GM18511 (cell line): ENCODE results near the gene CD46.

Experiments
- ATAC-seq: cut with Tn5 transposase; IDR thresholded peaks from one replicate; pipeline ENCODE4 v1.9.1; 2021; ENCODE audit warnings: mild to moderate bottlenecking, moderate library complexity; ENCODE audit not compliant: unreplicated experiment

CD46 gene

DNA sequence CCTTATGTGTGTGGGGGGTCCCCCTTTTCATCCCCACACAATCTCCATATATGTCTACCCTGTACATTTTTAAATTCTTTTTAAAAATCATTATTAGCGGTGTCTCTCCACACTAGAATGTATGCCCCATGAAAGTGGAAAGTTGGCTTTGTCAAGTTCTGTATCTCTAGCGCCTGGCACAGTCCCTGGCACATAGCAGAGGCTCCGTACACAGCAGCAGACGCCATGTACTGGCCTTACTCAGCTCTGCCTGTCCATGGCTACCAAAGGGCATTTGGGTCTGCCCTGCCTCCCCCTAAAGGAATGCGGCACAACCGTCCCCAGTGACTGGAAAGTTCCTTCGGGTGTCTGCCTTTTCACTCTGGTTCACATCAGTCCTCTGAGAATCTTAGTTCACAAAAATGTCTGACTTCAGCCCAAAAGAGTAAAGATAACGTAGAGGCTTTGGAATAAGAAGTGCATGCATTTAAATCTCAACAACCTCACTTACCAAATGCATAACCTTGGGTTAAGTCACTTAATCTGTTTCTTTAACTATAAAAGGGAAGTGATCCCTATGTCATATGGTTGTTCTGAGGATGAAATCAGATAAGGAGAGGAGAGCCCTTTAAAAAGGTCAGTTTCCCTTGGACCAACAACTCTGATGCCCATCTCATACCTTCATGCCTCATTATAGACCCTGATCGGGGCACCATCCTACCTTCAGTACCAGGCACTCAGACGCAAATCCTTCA, 61.1 kb downstream of the CD46 start:
- no peak for ATAC-seq

DNA sequence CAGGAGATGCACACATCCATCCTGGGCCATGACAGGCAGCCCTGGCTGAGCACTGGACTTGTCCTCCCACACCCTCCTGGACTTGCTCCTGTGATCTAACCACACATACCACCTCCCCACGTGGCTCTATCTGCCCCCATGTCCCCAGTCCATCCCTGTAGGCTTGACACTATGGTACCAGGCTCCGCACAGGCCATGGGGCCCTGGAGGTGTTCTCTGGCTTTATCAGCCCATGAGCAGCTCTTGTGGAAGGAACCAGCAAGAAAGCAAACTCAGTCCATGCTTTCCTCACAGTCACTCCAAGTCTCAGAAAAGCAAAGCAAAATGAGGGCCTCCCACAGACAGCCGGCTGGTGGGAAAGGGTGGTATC, 61.6 kb downstream of the CD46 start:
- no peak for ATAC-seq

DNA sequence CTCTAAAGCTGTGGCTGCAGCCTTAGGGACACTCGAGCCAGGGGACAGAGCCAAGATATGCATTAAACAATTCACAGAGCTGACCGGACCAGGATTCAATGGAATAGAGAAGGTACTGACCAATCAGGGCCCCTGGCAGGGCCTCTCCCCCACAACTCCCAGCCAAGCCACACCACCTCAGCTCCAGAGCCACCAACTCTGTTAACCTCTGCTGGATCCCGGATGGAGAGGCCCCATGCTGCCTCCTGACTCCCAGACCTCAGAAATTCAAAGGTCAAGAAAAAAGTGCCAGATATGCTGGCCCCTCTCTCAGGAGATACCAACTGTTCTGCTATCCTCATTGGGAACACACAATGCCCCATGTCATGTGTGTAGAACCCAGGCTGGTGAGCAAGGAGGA, 62.1 kb downstream of the CD46 start:
- ATAC-seq = no peak

DNA sequence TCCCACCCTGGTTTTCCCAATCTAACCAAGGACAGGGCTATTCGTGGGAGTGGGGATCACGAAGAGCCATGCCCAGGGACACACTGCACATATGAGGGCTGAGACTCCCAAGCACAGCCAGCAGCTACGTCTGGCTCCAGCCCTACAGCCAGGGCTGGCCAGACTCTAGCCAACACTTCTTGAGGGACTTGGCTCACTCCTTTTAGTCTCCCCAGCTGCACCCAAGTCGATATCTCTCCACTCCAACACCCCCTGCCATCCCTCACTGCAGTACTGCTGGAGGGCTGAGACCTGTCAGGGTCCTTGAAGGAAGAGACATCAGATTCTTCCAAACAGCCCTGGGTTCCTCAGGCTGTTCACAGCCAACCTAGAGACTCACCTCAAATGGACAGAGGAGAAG, 62.6 kb downstream of the CD46 start:
- no peak for ATAC-seq

DNA sequence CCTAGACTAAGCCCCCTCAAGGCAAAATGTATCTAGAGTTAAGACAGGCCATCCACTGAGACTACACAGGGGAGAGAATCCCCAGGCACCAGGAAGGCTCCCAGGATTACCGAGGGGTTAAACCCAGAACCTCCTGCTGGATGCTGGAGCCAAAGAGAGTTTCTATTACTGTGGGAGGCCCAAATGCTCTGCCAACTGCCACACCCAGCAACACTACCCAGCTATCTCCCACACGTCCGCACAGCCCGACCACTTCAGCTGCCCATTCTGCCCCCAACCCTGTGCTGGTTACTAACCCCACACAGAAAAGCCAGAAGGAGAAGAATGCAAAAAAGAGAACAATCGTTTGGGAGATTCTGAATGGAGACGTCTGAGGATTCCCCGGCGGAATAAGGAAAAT, 63.6 kb downstream of the CD46 start:
- ATAC-seq = no peak

DNA sequence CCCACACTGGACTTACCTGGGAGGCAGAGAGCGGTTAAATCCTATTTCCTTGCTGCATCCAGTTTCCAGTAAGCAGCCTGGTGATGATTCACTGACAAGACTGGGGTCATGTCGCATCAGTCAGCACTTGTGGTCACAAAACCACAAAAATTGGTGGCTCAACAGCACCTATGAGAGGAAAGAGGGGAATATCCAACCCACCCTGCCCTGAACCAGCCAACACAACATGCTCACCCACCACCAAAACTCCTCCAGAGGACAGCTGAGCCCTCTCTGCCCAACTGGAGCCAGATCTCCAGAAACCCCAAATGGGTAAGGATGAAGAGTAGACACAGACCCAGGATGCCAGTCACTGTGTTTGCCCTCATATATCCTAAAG, 64.0 kb downstream of the CD46 start:
- ATAC-seq = no peak

DNA sequence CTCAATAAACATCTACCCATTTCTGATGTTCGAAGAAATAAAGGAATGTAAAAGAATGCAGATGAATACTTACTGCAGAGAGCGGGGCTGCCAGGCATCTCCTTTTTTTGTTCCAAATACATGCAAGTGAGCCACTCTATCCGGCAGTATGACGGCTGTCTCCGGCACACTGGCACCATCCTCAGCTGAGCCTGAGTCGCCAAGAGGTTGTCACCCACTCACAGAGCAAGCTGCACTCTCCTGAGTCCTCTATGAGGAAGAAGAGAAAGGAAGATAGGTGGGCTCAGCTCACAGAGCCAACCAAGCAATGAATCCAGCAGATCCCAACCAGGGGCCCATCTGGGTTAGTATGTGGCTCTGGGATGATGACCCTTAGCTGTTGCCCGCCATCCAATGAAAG, 65.3 kb downstream of the CD46 start:
- ATAC-seq = no peak

DNA sequence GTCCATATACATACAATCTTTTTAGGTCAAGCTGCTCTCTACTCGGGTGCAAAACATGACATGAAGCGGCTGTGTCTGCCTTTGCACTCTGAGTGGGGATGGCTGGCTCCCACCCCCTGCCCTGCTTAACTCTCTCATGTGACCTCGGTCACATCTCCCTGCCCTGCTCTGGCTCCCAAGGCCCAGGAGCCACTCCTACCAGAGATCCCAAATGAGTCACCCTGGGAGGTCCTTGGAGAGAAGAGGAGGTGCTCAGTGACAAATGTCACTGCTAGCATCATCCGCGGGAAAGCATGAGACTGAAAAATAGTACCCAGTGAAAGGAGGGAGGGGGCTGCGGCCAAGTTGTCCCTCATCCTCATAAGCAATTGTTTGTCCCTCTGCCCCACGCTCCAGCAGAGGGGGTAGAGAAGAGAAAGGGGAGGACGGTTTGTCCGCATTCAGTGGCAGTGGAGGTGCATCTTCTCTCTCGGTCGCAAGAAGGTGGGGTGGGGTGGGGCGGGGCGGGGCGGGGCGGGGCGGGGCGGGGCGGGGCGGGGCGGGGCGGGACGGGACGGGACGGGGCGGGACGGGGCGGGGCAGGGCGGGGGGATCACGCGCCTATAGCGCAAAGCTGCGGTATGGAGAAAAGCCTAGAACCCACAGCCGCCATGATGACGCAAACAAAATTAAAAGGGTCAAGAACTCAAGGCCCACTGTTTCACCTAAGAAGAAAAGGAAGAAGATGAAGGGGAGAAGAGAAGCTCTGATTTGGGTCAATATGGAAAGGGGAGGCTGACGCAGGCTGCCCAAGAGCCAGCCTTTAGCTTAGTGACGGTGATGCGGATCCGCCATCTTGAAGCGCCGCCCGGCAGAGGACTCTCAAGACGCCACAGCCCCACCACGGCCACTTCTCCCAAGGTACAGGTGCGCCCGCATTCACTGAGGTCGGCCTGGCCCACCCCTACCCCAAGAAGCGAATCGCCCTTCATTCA, 66.2 kb downstream of the CD46 start:
- no peak for ATAC-seq

DNA sequence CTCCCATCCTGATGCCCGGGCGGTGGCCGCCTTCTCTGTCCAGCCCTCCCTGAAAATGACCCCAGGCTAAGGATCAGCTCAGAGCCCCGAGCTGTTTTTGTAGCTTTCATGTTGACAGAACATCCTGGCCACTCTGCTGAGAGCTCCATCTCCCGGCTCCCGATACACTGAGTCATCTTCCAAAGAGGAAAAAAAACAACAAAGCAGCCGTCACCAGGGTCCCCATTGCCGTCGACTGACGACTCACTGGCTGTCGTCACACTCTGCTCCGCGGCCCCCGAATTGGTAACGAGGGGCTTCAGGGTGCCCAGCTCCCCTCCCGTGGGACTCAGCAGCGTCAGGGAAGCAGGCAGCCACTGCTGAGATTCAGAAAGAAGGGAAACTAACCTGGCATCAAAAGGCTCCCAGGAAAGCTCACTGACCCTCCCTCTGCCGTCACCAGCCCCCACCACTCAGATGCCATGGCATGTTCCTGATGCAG, 67.2 kb downstream of the CD46 start:
- no peak for ATAC-seq

DNA sequence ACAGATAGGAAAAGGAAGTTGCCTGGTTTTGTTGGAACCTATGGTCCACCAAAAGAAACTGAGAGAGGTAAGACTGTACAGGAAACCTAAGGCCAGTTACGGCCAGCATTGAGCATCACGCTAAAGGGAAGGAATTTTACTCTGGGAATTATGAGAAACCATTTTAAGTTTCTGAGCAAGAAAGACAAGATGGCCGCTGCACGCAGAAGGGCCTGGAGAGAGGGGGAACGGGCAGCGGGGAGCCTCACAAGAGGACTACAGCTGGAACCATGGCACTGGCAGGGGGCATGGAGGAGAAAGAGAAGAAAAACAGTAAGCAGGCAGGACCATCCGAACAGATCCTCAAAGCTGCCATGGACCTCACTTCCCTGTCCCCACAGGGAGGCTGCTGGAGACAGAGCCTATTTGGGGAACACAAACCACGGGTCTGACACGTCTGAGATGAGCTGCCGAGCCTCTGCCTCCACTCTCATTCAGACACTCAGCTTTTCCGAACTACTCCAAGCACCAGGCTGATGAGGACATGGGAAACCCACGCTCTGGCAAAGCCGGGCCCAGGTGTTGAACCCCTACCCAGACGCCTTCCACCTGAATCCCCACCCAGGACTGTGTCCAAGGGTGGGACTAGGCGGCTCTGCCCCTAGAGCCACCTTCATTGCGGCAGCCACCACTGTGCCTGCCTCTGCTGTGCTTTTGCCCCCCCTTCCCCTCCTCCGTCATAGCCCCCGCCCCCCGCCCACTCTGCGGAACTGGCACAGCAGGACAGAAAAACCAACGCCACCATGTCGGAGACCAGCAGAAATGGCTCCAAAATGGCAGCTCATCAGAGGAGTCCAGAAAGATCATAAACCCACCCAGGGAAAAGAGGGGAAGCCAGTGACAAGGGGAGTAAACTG, 69.0 kb downstream of the CD46 start:
- ATAC-seq = no peak

DNA sequence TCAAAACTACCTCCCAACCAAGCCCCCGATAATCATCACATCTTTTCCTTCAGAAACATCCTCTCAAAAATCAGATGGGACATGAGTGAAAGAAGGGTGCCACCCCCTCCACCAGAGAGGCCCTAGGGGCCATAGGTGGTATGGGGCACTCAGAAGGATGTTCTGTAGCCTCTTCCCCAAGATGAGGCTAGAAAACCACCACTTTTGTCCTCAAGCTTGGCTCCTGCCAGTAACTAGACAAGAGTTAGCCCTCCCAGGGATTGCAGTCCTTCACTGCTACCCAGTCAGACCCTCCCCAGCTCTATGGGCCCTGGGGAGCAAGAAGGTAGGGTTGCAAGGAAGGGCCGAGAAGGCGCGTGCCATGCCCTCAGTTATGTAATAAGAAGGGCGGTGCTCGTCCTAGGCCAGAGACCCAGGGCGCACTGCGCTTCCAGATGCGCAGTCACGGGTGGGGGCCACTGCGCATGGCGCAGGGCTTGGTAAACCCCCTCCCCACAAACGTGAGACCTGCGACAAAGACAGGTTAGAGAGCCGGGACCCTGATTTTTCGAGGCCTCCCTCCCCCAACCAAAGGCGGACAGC, 69.7 kb downstream of the CD46 start:
- no peak for ATAC-seq

DNA sequence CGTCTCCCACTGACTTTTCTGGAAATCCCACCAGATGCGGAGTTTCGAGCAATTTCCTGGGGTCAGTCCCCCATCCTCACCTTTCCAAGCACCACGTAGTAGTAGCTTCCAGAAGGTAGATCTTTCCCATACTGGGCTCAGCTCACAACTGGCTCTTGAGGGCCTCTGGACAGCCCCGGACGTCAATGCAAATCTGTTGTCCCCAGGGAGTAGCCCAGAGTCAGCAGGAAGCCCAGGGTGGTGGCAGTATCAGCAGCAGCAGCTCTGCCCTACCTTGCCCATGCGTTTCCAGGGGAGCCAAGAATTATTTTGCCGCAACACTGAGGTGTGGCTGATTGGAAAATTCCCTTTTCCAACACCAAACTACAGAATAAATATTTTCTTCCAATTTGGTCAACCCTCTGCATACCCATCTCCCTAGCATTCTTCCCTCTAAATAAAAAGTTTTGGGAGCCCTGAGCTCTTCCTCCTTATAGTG, 70.3 kb downstream of the CD46 start:
- peak; percentile 50 for ATAC-seq

DNA sequence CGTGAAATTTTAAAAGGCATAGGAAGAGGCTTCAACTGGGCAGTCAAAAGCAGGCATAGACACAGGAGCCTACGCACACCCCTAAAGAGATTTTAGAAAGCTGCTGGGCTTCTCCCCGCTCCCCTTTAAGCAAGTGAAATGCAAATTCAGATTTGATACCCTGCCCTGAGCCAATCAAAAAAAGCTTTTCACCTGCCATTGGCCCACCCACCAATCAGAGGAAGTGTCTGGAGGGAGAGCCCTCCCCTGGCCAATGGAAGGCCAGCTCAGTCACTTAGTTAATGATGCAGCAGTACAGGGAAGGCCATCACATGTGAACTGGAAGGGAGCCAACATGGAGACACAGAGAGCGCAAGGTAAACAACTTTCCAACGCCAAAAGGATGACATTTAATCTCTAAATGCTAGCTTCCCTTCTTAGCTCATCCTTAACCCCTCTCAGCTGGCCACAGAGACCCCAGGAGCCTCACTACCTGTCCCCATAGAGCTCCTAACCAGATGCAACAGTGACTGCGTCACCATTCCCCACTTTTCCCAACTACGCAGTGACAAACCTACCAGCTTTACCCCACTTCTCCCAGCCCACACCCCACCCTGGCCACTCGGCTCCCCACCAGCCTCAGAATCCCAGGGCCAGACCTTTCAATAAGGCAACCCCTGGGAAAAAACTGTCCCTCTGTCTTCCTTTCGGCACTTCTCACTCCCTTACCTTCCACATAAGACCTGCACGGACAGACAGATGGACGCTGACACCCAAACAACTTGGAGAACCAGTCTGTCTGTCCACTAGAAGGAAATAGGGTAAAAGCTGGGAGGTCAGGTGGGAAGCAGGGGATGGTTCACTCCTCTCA, 71.0 kb downstream of the CD46 start:
- ATAC-seq = peak; percentile 64

DNA sequence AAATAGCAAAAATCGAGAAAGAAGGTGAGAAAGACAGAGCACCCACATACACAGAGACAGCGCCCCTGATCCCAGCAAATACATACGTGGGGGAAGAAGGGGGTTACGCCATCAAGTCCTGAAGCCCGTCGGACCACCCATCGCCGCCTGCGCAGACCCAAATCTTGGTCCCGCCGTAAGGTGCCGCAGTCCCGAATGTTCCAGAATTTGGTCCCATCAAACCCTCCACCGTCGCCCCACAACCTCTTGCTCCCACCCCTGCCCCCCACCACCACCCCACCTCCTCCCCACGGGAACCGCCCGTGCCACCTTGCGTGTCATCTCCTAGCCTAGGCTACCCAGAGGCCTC, 71.7 kb downstream of the CD46 start:
- no peak for ATAC-seq

DNA sequence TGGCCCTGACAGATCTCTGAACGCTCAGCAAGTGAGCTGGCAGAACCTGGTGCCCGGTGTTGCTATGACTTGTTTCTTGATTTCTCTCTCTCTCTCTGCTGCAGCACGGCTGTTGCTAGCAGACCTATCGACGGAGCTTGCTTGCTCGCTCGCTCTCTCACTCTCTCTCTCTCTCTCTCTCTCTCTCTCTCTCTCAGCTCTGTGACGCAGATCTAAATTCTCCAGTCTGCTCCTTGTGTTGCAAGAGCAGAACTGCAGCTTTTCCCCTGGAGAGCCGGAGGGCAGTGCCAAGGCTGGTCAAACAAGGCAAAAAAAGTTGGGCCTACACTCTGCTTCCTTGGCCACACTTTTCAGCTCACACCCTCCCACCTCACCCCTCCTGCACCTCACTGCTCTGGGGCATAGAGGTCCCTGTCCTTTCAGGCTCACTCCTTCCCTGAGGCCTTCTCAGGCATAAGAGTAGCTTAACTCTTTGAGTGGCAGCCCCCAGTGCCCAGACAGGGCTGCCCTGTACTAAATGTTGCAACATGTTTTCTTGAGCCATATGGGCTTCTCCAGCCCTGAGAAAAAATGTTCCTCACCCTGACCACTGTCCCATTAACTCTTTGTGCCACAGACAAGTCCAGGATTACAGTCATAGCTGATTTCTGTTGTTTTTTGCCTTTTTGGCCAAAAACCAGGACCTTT, 72.2 kb downstream of the CD46 start:
- peak; percentile 23 for ATAC-seq

DNA sequence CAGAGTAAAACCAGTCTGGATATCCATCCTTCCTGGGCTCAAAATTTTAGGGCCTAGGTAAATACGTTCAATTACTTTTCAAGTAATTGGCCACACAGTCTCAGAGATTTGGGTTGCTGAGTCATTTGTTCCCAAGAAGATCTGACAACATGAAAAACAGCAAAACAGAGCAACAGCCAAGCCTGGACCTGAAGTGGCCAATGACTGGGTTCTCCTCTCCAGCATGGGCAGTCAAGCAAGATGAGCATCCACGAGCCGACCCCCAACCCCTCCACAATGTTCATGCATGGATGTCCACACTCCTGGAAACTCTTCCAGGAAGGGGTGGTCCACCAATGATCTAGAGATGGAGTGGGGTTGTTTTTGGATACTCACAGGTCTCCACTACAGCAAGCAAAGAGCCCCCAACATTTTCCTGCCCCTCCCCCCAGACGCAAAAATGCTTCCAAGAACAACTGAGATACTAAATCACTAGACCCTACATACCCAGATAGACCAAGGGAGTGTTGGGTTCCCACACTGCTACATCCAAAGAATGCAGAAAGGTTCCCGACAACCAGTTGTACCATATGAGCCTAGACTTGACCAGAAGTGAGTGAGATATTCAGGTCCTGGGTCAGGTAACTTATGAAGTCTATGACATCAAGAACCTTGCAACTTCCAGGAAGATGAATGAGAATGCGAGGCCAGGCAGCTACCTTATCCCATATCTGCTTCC, 73.0 kb downstream of the CD46 start:
- ATAC-seq = no peak

DNA sequence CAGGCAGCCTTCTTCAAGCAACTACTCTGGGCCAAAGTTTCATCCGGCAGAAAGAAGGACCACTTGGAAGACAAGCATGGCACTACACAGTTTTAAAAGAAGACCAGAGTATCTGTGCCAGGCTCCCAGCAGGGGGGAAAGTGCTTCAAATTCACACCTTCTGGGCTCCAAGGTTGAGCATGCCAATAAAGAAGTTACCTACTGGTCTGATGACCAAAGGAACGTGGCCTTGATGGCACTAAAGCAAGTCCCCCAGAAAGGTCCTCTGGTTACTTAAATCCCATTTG, 73.5 kb downstream of the CD46 start:
- no peak for ATAC-seq

DNA sequence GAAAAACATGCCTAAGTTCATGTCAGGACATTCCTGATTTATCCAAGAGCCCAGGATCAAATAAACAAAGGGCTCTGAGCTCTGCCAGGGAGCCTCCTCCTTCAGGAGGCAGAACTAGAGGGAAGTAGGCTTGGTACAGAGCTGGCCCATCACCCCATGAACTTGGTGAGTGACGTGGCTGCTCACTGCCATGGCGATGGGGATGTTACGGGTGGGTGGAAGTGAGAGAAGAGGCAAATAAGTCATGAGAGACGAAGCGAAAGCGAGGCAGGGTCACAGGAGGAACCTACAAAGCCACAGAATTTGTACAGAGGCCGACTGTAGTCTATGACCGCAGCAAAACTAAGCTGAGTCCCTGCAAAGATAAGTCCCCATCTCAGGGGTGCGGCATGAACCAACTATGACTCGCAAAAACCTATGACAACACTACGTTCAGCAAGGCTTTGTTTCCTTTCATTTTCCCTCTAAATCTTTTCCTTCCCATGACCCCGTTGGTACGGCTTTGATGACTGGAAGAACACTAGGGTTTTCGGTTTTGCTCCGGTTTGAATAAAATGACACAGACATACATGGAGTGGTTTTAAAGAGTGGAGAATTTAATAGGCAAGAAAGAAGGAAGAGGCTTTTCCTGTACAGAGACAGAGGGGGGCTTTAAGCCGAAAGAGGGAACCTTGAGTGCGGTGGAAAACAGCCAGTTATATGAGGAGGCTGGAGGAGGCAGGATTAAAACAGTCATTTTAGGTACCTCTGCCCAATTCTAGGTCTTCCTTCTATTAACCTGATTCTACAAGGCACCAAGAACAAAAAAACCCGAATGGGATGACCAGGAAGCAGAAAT, 74.1 kb downstream of the CD46 start:
- ATAC-seq = peak; percentile 67
